HepG2 (cell line): ENCODE results near the gene RABGAP1L.

ENCODE experiments used
- CERS6 ChIP-seq: sonication (generic); formaldehyde crosslinking; IDR thresholded peaks from 2 replicates; pipeline ENCODE4 v1.5.0; 2020; ENCODE audit warnings: missing genetic modification reagents
- CTCF ChIP-seq: sonication (generic); formaldehyde crosslinking; IDR thresholded peaks from 2 replicates; pipeline ENCODE4 v1.5.0; 2020; ENCODE audit warnings: mild to moderate bottlenecking, missing genetic modification reagents, moderate library complexity
- EHMT2 ChIP-seq: fragments of 200-600 bp; sonication (generic); IDR thresholded peaks from 2 replicates; pipeline ENCODE4 v1.7.0; 2017; ENCODE audit warnings: antibody characterized with exemption, low read depth, low read length, borderline replicate concordance
- GABPA ChIP-seq, 2 experiments: IDR thresholded peaks; 2 replicates each; pipeline ENCODE4 v1.6.1; 2011 to 2016; ENCODE audit warnings: low read depth in 2 of 2, low read length in 1 of 2, missing biosample characterization in 1 of 2, missing genetic modification characterization in 1 of 2
- HMGXB4 ChIP-seq, 2 experiments: sonication (generic) in 1 of 2; formaldehyde crosslinking in 1 of 2; IDR thresholded peaks; 2 replicates each; pipeline versions ENCODE4 v1.4.0 to v1.6.1; 2018 to 2020; ENCODE audit warnings: missing genetic modification reagents in 2 of 2, borderline replicate concordance in 1 of 2, low read depth in 1 of 2, mild to moderate bottlenecking in 1 of 2, missing biosample characterization in 1 of 2
- LRRFIP1 ChIP-seq: sonication (generic); formaldehyde crosslinking; conservative IDR thresholded peaks from 2 replicates; pipeline ENCODE4 v1.4.0; 2020; ENCODE audit warnings: missing genetic modification reagents
- PHF21A ChIP-seq: sonication (generic); formaldehyde crosslinking; IDR thresholded peaks from 2 replicates; pipeline ENCODE4 v1.5.0; 2020; ENCODE audit warnings: mild to moderate bottlenecking, missing genetic modification reagents
- POLR2AphosphoS5 ChIP-seq: IDR thresholded peaks from 2 replicates; pipeline ENCODE4 v1.6.1; 2012; ENCODE audit warnings: low read depth, low read length
- RFX1 ChIP-seq: fragments of 450-650 bp; IDR thresholded peaks from 2 replicates; pipeline ENCODE4 v1.6.1; 2017
- SUZ12 ChIP-seq: fragments of 150-350 bp; IDR thresholded peaks from 2 replicates; pipeline ENCODE4 v1.6.1; 2014; ENCODE audit warnings: low read depth, low read length
- ZNF274 ChIP-seq: sonication (generic); formaldehyde crosslinking; IDR thresholded peaks from 2 replicates; pipeline ENCODE4 v1.5.1; 2020; ENCODE audit warnings: mild to moderate bottlenecking, missing genetic modification reagents
- ZNF296 ChIP-seq: sonication (generic); formaldehyde crosslinking; conservative IDR thresholded peaks from 2 replicates; pipeline ENCODE4 v1.5.0; 2020; ENCODE audit warnings: mild to moderate bottlenecking, missing genetic modification reagents

- no peak for TF ChIP-seq ZNF296 (CRISPR knock-in tag)
- TF ChIP-seq EHMT2: no peak
- TF ChIP-seq RFX1: no peak
- no peak for TF ChIP-seq ZNF274 (CRISPR knock-in tag)
- TF ChIP-seq POLR2AphosphoS5: no peak
- TF ChIP-seq CERS6 (CRISPR knock-in tag): no peak
- TF ChIP-seq LRRFIP1 (CRISPR knock-in tag): no peak
- no peak for TF ChIP-seq CTCF (CRISPR knock-in tag)
- TF ChIP-seq PHF21A: no peak
- TF ChIP-seq GABPA (IDR thresholded peaks at IDR 0.05; ENCODE audit: low read depth, low read length): no peak
- TF ChIP-seq GABPA (CRISPR knock-in tag; IDR thresholded peaks at IDR 0.05; ENCODE audit: low read depth): no peak
- TF ChIP-seq HMGXB4 (CRISPR knock-in tag; IDR thresholded peaks at IDR 0.05; ENCODE audit: borderline replicate concordance in 1 of 2, low read depth in 1 of 2): no peak
- TF ChIP-seq SUZ12: no peak
These were observed 35.5 kb upstream of the RABGAP1L start for GRCh38 chr1:174123843-174124242.
